Anterior cingulate cortex (tissue), 58 donors: ENCODE measurements around the gene TBC1D22A.
A peak's percentile ranks its signal among the peaks of the same experiment; 100 is the strongest.

ENCODE experiments used
- DNase-seq, 58 donors: peaks; one replicate each; lab custom pipeline; 2025; lab: John Stamatoyannopoulos, UW

Gene TBC1D22A

GRCh38 chr22:47014636-47015345 lies 252.3 kb downstream of the TBC1D22A start:
- no peak for DNase-seq

- no peak for DNase-seq
Measured at GRCh38 chr22:47015589-47016178, 253.2 kb downstream of the TBC1D22A start.

- DNase-seq = no peak
Measured at GRCh38 chr22:47016631-47017030, 254.2 kb downstream of the TBC1D22A start.

GRCh38 chr22:47017245-47017644 lies 254.8 kb downstream of the TBC1D22A start:
- no peak for DNase-seq

- DNase-seq = no peak
Measured at GRCh38 chr22:47018010-47018910, 255.8 kb downstream of the TBC1D22A start.

GRCh38 chr22:47019012-47019790 lies 256.8 kb downstream of the TBC1D22A start:
- no peak for DNase-seq

- no peak for DNase-seq
Measured at GRCh38 chr22:47020166-47020565, 257.7 kb downstream of the TBC1D22A start.

GRCh38 chr22:47021371-47022074 lies 259.1 kb downstream of the TBC1D22A start:
- no peak for DNase-seq

- DNase-seq = peak in 2 of 58 donors; percentile 10 to 11
Measured at GRCh38 chr22:47022075-47022473, 259.6 kb downstream of the TBC1D22A start.

- DNase-seq = no peak
Measured at GRCh38 chr22:47022475-47022874, 260.0 kb downstream of the TBC1D22A start.

GRCh38 chr22:47023871-47024270 lies 261.4 kb downstream of the TBC1D22A start:
- DNase-seq = no peak

GRCh38 chr22:47027766-47028165 lies 265.3 kb downstream of the TBC1D22A start:
- no peak for DNase-seq

GRCh38 chr22:47029244-47030074 lies 267.0 kb downstream of the TBC1D22A start:
- DNase-seq = peak in 1 of 58 donors; percentile 34

- peak in 6 of 58 donors; percentile 6 to 34 (median 12) for DNase-seq
Measured at GRCh38 chr22:47030143-47030661, 267.8 kb downstream of the TBC1D22A start.

GRCh38 chr22:47030881-47031627 lies 268.6 kb downstream of the TBC1D22A start:
- no peak for DNase-seq

- no peak for DNase-seq
Measured at GRCh38 chr22:47031628-47031915, 269.1 kb downstream of the TBC1D22A start.

- DNase-seq = no peak
Measured at GRCh38 chr22:47032091-47032943, 269.9 kb downstream of the TBC1D22A start.
